ENCODE measurements around the gene TEX52. TPM values are rescaled to one million over a fixed set of nuclear protein-coding genes. Genes with fewer than 3 reads are reported as not detected.

The TEX52 gene
- total and polyA plus RNA-seq, 10 of the 15 experiments (the other 5 are each of a cell fraction or from before 2014, with no cell fraction given): 0.23 TPM; not detected in 9

DNA sequence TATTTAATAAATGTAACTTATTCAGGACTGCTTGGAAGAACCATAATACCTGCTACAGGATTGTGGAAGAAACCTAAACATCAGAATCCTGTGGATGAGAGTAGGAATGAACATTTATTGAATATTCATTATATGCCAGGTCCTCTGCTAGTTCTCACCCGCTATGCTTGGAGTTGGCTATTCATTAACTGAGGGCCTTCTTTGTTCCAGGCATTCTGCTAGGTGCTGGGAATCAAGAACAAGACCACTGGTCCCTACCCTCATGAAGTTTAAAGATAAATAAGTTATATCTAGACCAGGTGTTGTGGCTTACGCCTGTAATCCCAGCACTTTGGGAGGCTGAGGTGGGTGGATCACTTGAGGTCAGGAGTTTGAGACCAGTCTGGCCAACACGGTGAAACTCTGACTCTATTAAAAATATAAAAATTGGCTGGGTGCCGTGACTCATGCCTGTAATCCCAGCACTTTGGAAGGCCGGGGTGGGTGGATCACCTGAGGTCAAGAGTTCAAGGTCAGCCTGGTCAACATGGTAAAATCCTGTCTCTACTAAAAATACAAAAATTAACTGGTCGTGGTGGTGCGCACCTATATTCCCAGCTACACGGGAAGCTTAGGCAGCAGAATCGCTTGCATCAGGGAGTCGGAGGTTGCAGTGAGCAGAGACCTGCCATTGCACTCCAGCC is 30.1 kb upstream of the TEX52 start (continued):
- TF ChIP-seq, protein P1, sequence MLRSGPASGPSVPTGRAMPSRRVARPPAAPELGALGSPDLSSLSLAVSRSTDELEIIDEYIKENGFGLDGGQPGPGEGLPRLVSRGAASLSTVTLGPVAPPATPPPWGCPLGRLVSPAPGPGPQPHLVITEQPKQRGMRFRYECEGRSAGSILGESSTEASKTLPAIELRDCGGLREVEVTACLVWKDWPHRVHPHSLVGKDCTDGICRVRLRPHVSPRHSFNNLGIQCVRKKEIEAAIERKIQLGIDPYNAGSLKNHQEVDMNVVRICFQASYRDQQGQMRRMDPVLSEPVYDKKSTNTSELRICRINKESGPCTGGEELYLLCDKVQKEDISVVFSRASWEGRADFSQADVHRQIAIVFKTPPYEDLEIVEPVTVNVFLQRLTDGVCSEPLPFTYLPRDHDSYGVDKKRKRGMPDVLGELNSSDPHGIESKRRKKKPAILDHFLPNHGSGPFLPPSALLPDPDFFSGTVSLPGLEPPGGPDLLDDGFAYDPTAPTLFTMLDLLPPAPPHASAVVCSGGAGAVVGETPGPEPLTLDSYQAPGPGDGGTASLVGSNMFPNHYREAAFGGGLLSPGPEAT (IDR thresholded peaks at IDR 0.05; ENCODE audit: low read depth): no peak
- TF ChIP-seq RAD51 (IDR thresholded peaks at IDR 0.05) (no peak), HDAC2 (IDR thresholded peaks at IDR 0.05) (no peak), MYC (IDR thresholded peaks at IDR 0.05; ENCODE audit: insufficient read depth, insufficient read length, insufficient replicate concordance, low read length, severe bottlenecking) (no peak), EZH2 (IDR thresholded peaks at IDR 0.05; ENCODE audit: borderline replicate concordance, control insufficient read depth, low read depth, low read length) (no peak), CUX1 (IDR thresholded peaks at IDR 0.05; ENCODE audit: insufficient replicate concordance, low read depth, low read length) (no peak)
- TF ChIP-seq, protein P2, sequence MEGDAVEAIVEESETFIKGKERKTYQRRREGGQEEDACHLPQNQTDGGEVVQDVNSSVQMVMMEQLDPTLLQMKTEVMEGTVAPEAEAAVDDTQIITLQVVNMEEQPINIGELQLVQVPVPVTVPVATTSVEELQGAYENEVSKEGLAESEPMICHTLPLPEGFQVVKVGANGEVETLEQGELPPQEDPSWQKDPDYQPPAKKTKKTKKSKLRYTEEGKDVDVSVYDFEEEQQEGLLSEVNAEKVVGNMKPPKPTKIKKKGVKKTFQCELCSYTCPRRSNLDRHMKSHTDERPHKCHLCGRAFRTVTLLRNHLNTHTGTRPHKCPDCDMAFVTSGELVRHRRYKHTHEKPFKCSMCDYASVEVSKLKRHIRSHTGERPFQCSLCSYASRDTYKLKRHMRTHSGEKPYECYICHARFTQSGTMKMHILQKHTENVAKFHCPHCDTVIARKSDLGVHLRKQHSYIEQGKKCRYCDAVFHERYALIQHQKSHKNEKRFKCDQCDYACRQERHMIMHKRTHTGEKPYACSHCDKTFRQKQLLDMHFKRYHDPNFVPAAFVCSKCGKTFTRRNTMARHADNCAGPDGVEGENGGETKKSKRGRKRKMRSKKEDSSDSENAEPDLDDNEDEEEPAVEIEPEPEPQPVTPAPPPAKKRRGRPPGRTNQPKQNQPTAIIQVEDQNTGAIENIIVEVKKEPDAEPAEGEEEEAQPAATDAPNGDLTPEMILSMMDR (IDR thresholded peaks at IDR 0.05 in 2 of 3, conservative IDR thresholded peaks at IDR 0.05 in 1 of 3; ENCODE audit: control insufficient read depth in 2 of 3, extremely low read depth in 1 of 3, insufficient read depth in 1 of 3, low read depth in 3 of 3, low read length in 3 of 3): no peak
- TF ChIP-seq, protein P3, sequence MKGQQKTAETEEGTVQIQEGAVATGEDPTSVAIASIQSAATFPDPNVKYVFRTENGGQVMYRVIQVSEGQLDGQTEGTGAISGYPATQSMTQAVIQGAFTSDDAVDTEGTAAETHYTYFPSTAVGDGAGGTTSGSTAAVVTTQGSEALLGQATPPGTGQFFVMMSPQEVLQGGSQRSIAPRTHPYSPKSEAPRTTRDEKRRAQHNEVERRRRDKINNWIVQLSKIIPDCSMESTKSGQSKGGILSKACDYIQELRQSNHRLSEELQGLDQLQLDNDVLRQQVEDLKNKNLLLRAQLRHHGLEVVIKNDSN (IDR thresholded peaks at IDR 0.05; ENCODE audit: borderline replicate concordance, extremely low read length, insufficient read depth, low read depth, low read length): no peak
- TF ChIP-seq, protein P4, sequence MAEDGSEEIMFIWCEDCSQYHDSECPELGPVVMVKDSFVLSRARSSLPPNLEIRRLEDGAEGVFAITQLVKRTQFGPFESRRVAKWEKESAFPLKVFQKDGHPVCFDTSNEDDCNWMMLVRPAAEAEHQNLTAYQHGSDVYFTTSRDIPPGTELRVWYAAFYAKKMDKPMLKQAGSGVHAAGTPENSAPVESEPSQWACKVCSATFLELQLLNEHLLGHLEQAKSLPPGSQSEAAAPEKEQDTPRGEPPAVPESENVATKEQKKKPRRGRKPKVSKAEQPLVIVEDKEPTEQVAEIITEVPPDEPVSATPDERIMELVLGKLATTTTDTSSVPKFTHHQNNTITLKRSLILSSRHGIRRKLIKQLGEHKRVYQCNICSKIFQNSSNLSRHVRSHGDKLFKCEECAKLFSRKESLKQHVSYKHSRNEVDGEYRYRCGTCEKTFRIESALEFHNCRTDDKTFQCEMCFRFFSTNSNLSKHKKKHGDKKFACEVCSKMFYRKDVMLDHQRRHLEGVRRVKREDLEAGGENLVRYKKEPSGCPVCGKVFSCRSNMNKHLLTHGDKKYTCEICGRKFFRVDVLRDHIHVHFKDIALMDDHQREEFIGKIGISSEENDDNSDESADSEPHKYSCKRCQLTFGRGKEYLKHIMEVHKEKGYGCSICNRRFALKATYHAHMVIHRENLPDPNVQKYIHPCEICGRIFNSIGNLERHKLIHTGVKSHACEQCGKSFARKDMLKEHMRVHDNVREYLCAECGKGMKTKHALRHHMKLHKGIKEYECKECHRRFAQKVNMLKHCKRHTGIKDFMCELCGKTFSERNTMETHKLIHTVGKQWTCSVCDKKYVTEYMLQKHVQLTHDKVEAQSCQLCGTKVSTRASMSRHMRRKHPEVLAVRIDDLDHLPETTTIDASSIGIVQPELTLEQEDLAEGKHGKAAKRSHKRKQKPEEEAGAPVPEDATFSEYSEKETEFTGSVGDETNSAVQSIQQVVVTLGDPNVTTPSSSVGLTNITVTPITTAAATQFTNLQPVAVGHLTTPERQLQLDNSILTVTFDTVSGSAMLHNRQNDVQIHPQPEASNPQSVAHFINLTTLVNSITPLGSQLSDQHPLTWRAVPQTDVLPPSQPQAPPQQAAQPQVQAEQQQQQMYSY (CRISPR knock-in tag; IDR thresholded peaks at IDR 0.05): no peak
- TF ChIP-seq, protein P5, sequence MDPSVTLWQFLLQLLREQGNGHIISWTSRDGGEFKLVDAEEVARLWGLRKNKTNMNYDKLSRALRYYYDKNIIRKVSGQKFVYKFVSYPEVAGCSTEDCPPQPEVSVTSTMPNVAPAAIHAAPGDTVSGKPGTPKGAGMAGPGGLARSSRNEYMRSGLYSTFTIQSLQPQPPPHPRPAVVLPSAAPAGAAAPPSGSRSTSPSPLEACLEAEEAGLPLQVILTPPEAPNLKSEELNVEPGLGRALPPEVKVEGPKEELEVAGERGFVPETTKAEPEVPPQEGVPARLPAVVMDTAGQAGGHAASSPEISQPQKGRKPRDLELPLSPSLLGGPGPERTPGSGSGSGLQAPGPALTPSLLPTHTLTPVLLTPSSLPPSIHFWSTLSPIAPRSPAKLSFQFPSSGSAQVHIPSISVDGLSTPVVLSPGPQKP (IDR thresholded peaks at IDR 0.05; ENCODE audit: low read depth, low read length): no peak
